Transverse colon (tissue), 4 donors: ENCODE results near the gene BLM. TPM values are rescaled to one million over a fixed set of nuclear protein-coding genes. Genes with fewer than 3 reads are reported as not detected.

Experiments used
- DNase-seq: peaks from one replicate; pipeline ENCODE4 v3.0.0-alpha.2; 2019
- H3K27ac ChIP-seq, 4 donors: fragments of 200-600 bp; sonication (generic); 2 replicates each; pipeline ENCODE4 v1.5.1; 2016 to 2018; ENCODE audit warnings: inconsistent platforms in 4 of 4
- H3K27me3 ChIP-seq: fragments of 200-600 bp; sonication (generic); 2 replicates; pipeline ENCODE4 v1.5.1; 2017; ENCODE audit warnings: inconsistent platforms
- H3K36me3 ChIP-seq, 4 donors: fragments of 200-600 bp; sonication (generic); 2 replicates each; pipeline ENCODE4 v1.5.1; 2017 to 2019; ENCODE audit warnings: inconsistent platforms in 4 of 4
- H3K4me1 ChIP-seq, 4 donors: fragments of 200-600 bp; sonication (generic); 2 replicates each; pipeline ENCODE4 v1.5.1; 2017 to 2020; ENCODE audit warnings: inconsistent platforms in 4 of 4
- H3K4me3 ChIP-seq, 4 donors: fragments of 200-600 bp; sonication (generic); 1 replicate in 1 of 4; 2 replicates in 3 of 4; pipeline versions ENCODE4 v1.5.1 to v1.6.1; 2017 to 2019; ENCODE audit warnings: inconsistent platforms in 4 of 4
- H3K9me3 ChIP-seq, 2 donors: fragments of 200-600 bp; sonication (generic); 2 replicates each; pipeline ENCODE4 v1.5.1; 2017 to 2019; ENCODE audit warnings: inconsistent platforms in 2 of 2
- CTCF ChIP-seq, 5 experiments: fragments of 200-600 bp in 3 of 5; fragments of 450-650 bp in 2 of 5; sonication (generic) in 3 of 5; IDR thresholded peaks; 1 replicate in 2 of 5; 2 replicates in 3 of 5; pipeline ENCODE4 v1.5.1; 2016 to 2017; ENCODE audit warnings: antibody characterized with exemption in 5 of 5, inconsistent platforms in 3 of 5, mild to moderate bottlenecking in 2 of 5, moderate library complexity in 1 of 5
- EP300 ChIP-seq: sonication (generic); formaldehyde crosslinking; IDR thresholded peaks from one replicate; pipeline ENCODE4 v1.6.1; 2017; ENCODE audit warnings: antibody characterized with exemption, low read depth
- POLR2A ChIP-seq: fragments of 450-650 bp; IDR thresholded peaks from one replicate; pipeline ENCODE4 v1.6.1; 2016; ENCODE audit warnings: antibody characterized with exemption, mild to moderate bottlenecking, moderate library complexity
- POLR2AphosphoS5 ChIP-seq, 3 donors: sonication (generic); formaldehyde crosslinking; IDR thresholded peaks; one replicate each; pipeline ENCODE4 v1.6.1; 2016; ENCODE audit warnings: antibody characterized with exemption in 3 of 3
- WGBS, 2 donors: methylation state at CpG; one replicate each; pipeline ENCODE4 v1.1.5; 2018; ENCODE audit warnings: low coverage in 1 of 2; 5-methylcytosine and 5-hydroxymethylcytosine counted together
- in situ Hi-C, 4 donors: fragments of 200-750 bp; cut with MboI; loops; one replicate each; pipeline versions ENCODE4 v1.15.0 to v1.15.1; 2017; ENCODE audit warnings: low sequenced_read_pairs in 3 of 4, low pct_ligation_motif_present in 1 of 4, low pct_unique_long_range_greater_than_20kb in 1 of 4
- intact Hi-C: fragments of 100-400 bp; cut with DNase I; formaldehyde crosslinking; loops from one replicate; pipeline ENCODE4 v1.15.1; 2023; ENCODE audit warnings: low total_unique reads
- total RNA-seq, 4 donors: library from RNA; depleted of rRNA; stranded (reverse); fragments of >200 nt; gene quantifications; one replicate each; pipeline ENCODE4 v1.1.0, GENCODE V29; 2016

Gene BLM
- total RNA-seq, 4 donors from 2014 or later = 1.5 to 6.4 (median 2.0) TPM

GRCh38 chr15:90709278-90709677 lies 7.9 kb upstream of the BLM start:
- Histone ChIP-seq H3K27ac (no peak overlapping the region), H3K27me3 (no peaks in the 10 kb centered on the region), H3K4me1 (no peaks in the 10 kb centered on the region), H3K9me3 (no peaks in the 10 kb centered on the region), H3K36me3 (no peaks in the 10 kb centered on the region), H3K4me3 (no peak overlapping the region)
- DNase-seq = no peak
- in situ Hi-C loops (no loop called here), intact Hi-C loops (no loop called here)
- 77 to 79% methylated on average over 3 of the region's 3 CpGs for WGBS, 2 donors
- TF ChIP-seq POLR2AphosphoS5 (IDR thresholded peaks at IDR 0.05) (no peak), EP300 (no peak), POLR2A (no peak), CTCF (IDR thresholded peaks at IDR 0.05) (no peak)

GRCh38 chr15:90710436-90711027 lies 6.6 kb upstream of the BLM start:
- WGBS, 2 donors = 70 to 82% methylated on average over 4 to 7 of the region's 7 CpGs
- no peak for DNase-seq
- no peaks in the 10 kb centered on the region for H3K9me3 ChIP-seq
- no peak for TF ChIP-seq POLR2AphosphoS5 (IDR thresholded peaks at IDR 0.05)
- TF ChIP-seq POLR2A = no peak
- no peak for TF ChIP-seq CTCF (IDR thresholded peaks at IDR 0.05)
- no peak for TF ChIP-seq EP300
- intact Hi-C loops = loop anchor here (10.0 kb wide), 1 partner anchor 174 kb away; the partner anchor contains the start of gene FES
- H3K27me3 ChIP-seq = no peaks in the 10 kb centered on the region
- in situ Hi-C loops = no loop called here
- no peaks in the 10 kb centered on the region for H3K36me3 ChIP-seq
- H3K4me1 ChIP-seq = no peaks in the 10 kb centered on the region
- no peak overlapping the region for H3K27ac ChIP-seq
- no peak overlapping the region for H3K4me3 ChIP-seq

- no peaks in the 10 kb centered on the region for H3K27me3 ChIP-seq
- H3K9me3 ChIP-seq = no peaks in the 10 kb centered on the region
- TF ChIP-seq POLR2AphosphoS5 (IDR thresholded peaks at IDR 0.05) = no peak
- no peak for TF ChIP-seq CTCF (IDR thresholded peaks at IDR 0.05)
- TF ChIP-seq EP300 = no peak
- TF ChIP-seq POLR2A = no peak
- H3K36me3 ChIP-seq = no peaks in the 10 kb centered on the region
- H3K4me1 ChIP-seq = peaks cover 0 to 5% (median 4%) of the 10 kb centered on the region in 4 donors
- in situ Hi-C loops = no loop called here
- intact Hi-C loops = loop anchor here (10.0 kb wide), 1 partner anchor 173 kb away; the partner anchor contains the start of gene FES
- DNase-seq = no peak
- H3K4me3 ChIP-seq = no peak overlapping the region
- no peak overlapping the region for H3K27ac ChIP-seq
- WGBS, 2 donors = 43 to 71% methylated on average over 1 to 2 of the region's 2 CpGs
Observed at GRCh38 chr15:90711418-90711824, 5.7 kb upstream of the BLM start.

GRCh38 chr15:90711842-90712241 lies 5.3 kb upstream of the BLM start:
- Histone ChIP-seq H3K4me3 (no peak overlapping the region), H3K36me3 (no peaks in the 10 kb centered on the region), H3K4me1 (peaks cover 0 to 7% (median 4%) of the 10 kb centered on the region in 4 donors), H3K27me3 (no peaks in the 10 kb centered on the region), H3K27ac (no peak overlapping the region), H3K9me3 (no peaks in the 10 kb centered on the region)
- DNase-seq = no peak
- in situ Hi-C loops = no loop called here
- TF ChIP-seq CTCF (IDR thresholded peaks at IDR 0.05) (no peak), POLR2AphosphoS5 (IDR thresholded peaks at IDR 0.05) (no peak)
- intact Hi-C loops = loop anchor here (10.0 kb wide), 1 partner anchor 173 kb away; the partner anchor contains the start of gene FES
- WGBS, 2 donors = 82% methylated on average over 2 of the region's 2 CpGs
